NCI-H2227 treated with DMSO at 0.1 percent for 48 hours (cell line): ENCODE data around the gene ELF2.
"Not testable (repeated sequence)": the region's sequence is repeated elsewhere in the genome, so short reads cannot be mapped to it uniquely, and the experiment has no call there.

Source experiments
- DNase-seq: peaks from one replicate; lab custom pipeline; 2025; lab: John Stamatoyannopoulos, UW

The ELF2 gene

DNA sequence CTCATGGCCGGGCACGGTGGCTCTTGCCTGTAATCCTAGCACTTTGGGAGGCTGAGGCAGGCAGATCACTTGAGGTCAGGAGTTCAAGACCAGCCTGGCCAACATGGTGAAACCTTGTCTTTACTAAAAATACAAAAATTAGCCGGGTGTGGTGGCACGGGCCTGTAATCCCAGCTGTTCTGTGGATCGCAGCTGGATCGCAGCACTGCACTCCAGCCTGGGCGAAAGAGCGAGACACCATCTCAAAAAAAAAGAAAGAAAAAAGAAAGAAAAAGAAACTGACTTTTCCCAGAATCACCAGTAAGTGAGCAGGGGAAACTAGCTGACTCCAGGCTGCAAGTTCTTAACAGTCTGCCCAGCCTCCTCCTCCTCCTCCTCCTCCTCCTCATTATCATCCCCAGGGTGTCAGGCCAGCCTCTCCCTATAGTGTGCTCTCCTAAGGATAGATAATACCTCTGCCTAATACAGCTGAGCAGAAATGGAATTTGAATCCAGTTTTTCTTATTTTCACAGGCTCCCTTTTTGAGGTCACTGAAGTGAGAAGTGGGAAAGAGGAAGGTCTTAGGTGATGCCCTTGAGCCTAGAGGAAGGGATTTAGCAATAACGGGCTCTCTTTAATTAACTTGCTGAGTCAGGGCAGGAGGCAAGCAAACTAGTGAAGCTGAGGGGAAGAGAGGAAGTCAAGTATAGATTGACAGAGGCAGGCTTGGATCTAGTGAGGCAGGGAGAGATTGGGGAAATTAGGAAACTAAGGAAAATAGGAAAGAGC is 11.8 kb upstream of the ELF2 start:
- no peak for DNase-seq

DNA sequence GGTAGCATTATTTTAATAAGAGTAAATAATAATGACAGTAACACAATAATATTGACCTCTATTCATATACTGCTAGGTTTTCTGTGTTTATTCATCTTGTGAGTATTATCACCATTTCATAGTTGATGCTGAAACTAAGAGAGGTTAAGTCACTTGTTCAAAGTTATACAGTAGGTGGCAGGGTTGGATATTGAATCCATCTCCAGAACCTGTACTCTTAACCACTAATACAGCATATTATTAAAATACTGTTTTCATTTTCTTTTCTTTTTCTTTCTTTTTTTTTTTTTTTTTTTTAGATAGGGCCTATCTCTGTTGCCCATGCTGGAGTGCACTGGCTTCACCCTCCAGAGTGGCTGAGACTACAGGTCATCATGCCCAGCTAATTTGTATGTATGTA is 7.1 kb upstream of the ELF2 start:
- DNase-seq, result no peak

DNA sequence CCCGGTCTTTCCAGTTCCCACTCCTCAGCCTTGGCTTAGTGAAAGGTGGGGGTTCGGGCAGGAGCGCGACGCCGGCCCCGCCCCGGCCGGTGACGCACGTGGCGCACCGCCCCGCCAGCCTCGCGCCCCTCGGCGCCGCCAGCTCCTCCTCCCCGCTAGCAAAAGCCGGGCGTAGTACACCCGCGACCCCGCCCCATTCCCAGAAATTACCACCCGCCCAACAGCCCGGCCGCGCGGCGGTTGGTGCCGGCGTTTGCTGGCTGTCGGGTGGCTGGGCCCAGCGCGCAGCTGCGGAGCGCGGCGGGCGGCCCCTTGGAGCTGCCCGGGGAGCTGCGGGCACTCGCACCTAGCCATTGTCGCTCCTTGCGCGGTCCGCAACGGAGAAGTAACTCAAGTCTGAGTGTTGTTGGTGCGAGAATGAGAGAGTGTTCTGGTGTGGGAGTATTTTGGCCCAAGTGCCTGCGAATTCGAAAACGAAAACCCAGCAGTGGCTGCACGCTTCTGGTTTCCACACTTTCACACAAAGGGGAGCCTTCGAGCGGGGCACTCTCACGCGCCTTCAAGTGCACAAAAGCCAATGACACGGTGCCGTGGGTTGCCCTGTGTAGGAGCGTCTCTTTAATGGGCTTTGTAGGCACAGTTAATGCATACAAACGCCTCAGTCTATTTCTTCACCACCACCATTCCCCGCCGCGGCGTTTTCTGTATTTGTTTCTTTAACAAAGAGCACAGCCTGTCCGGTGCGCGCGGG is 1.0 kb upstream of the ELF2 start:
- peak; percentile 92 for DNase-seq

DNA sequence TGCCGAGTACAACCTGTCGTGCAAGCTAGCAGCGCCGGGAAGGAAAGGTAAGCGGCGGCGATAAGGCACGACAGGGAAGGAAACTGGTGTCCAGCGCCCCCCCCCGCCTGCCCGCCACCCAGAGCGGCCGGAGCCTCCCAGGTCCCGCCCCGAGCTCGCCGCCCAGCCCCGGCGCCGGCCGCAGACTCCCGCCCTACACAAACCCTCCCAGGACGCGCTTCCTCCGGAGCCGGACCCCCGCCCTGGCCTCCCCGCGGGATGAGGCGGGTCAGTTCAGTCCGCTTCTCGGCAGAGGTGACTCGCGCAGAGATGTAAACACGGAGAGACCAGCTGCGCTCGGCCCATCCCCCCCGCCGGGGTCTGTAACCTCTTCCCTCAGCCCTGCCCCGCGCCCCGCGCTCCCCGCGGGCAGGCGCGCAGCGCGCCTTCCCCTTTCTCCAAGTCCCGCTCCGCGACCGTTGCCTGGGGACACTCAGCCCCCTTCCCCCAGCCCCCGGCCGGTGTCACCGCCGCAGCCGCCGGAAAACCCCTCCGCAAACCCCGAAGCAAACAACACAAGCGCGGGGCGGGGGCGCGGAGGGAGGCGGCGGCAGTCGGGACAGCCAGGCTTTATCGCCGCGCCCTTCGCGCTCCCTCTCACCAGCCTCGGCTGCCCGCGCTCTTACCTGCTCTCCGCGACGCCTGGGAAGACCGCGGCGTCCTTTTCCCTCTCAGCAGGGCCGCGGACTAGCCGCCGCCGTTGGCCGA is 543 bp downstream of the ELF2 start:
- peak; percentile 57 for DNase-seq

DNA sequence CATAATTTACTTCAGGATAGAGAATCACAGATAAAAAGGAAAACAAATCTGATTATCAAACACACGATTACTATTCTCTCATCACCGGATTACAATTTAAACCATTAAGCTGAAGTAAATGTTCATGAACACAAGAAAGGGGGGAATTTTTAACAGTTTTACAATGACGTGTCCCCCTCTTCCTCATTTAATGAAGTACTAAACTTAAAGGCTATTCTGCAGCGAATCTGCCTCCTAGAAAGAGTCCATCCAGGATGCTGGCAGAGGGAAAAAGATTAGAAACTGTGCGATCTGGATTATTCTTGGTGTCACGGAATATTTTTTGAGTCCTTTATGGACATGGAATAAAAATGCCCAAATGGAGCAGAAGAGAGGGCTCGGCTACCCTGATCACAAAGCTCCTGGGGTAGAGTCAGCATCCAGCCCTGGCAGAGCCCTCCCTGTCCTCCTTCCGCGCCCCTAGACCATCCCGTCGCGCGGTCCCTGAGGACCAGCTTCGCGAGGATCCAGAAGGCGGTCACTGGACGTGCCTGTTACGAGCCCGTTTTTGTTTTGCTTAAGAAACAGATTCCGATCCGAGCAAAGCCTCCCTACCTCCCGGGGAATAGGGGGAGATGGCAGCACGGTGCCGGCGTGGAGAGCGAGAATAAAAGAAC is 1.2 kb downstream of the ELF2 start:
- DNase-seq, result no peak

DNA sequence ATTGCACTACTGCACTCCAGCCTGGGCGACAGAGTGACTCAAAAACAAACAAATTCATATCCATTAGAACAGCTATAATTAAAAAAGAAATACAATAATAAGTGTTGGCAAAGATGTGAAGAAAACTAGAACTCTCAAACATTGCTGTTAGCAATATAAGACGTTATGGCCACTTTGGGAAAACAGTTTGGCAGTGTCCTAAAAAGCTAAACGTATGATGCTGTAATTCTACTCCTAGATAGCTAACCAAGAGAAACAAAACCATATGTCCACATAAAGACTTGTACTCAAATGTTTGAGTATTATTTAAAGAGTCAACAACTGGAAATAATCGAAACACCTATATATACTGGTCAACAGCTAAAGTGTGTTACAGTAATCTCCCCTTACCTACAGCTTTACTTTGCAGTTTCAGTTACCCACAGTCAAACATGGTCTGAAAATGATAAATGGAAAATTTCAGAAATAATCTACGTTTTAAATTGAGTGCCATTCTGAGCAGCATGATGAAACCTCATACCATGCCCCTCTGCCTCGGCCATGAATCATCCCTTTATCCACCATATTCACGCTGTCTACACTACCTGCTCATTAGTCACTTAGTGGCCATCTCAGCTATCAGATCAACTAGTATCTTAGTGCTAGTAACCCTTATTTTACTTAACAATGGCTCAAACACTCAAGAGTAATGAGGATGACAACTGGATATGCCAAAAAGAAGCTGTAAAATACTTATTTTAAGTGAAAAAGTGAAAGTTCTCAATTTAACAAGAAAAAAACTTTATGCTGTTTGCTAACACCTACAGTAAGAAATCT is 4.9 kb downstream of the ELF2 start:
- DNase-seq, result peak; percentile 21

DNA sequence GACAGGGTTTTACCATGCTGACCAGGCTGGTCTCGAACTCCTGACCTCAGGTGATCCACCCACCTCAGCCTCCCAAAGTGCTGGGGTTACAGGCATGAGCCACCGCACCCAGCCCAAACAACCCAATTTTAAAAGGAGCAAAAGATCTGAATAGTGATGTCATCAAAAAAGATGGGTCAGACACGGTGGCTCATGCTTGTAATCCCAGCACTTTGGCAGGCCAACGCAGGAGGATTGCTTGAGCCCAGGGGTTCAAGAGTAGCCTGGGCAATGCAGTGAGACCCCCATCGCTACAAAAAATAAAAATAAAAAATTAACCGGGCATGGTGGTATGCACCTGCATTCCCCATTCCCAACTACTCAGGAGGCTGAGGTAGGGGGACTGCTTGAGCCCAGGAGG is 6.1 kb downstream of the ELF2 start:
- DNase-seq, result no peak

DNA sequence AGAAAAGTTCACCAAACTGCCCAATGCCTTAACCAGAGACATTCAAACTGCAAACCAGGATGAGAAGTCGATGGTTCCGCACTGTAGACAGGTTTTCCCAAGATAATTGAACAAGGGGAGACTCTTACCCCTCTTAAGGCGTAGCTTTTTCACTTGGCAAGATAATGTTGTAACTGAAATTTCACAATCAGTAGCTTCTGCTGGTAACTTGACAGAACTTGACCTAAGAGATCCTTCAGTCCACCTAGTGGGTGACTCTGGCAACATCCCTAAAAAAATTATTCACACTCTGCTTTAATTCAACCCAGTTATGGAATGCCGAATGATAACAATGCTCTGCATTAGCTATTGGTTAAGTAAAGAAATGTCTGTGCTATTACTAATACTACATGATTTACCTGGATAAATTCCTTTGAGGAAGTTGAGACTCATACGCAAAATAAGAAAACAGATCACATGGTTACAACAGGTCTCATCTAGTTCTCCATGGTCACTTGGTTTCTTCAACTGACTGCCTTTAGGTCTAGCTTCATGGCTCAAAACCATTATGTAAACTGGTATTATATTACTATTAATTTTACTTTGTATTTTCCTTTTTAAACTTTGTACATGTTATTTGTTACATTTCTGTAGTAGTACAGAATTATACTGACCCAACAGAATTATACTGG is 9.1 kb downstream of the ELF2 start:
- DNase-seq, result no peak

DNA sequence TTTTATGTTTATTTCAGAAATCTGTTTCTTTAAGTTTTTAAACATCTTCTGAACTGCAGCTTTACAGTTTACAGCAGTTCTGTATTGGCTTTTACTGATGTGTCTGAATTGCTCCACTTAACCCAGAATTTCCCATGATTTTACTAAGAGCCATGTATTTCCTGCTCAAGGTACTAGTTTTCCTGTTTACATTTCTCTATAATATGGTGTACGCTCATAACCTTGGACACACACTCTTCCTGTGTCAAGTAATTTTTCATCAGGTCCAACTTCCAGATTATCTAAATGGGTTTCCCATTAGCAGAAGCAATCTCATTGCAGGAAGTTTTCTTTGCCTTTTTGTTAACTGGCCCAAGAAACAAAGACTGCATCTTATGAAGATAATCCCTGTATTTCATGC is 12.3 kb downstream of the ELF2 start:
- DNase-seq, result no peak

DNA sequence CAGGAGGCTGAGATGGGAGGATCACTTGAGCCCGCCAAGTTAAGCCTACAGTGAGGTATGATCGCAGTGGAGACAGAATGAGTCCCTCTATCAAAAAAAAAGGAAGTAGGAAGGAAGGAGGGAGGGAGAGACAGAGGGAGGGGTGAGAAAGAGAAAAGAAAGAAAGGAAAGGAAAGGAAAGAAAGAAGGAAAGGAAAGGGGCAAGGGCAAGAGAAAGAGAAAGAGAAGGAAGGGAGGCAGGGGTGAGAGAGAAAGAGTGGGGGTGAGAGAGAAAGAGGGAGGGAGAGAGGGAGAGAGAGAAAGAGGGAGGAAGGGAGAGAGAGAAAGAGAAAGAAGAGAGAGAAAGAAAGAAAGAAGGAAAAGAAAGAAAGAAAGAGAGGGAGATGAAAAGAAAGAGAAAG is 13.2 kb downstream of the ELF2 start:
- DNase-seq, result no peak

DNA sequence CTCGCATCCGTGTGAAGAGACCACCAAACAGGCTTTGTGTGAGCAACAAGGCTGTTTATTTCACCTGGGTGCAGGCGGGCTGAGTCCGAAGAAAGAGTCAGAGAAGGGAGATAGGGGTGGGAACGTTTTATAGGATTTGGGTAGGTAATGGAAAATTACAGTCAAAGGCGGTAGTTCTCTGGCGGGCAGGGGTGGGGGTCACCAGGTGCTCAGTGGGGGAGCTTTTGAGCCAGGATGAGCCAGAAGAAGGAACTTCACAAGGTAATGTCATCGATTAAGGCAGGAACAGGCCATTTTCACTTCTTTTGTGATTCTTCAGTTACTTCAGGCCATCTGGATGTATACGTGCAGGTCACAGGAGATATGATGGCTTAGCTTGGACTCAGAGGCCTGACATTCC is 19.0 kb downstream of the ELF2 start:
- not testable (repeated sequence) for DNase-seq

DNA sequence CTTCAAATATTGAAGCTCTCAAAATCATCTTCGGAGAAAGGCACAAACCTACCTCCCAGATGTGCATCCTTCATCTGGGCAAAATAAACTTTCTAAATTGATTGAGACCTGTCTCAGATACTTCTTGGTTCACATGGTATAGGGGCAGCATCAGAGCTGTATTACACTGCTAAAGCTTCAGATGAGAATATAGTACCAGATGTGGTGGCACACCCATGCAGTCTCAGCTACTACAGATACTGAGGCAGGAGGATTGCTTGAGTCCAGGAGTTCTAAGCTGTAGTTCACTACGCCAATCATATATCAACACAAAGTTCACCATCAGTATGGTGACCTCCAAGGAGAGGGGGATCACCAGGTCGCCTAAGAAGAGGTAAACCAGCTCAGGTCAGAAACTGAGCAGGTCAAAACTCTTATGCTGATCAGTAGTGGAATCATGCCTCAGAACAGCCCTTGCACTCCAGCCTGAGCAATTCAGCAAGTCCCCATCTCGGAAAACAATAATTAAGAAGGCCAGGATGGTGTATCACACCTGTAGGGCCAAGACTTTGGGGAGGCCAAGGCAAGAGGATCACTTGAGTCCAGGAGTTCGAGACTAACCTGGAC is 22.0 kb downstream of the ELF2 start:
- DNase-seq, result no peak

DNA sequence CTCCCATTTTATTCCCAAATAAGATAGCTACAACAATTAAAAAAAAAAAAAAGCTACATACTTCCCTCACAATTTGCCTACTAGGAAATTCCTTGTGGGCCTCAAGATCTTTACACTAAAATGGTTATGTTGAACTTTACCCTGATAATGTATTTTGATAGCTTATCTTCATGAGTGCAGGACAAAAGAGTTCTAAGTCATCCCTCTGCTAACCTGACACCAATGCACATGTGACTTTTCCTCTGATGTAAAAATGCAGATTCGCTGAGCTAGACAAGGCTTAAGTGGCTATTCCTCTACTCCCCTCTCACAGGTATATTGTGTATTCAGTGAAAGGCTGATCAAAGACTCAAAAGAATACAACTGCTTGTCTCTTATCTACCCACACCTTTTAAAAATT is 22.5 kb downstream of the ELF2 start:
- DNase-seq, result no peak

DNA sequence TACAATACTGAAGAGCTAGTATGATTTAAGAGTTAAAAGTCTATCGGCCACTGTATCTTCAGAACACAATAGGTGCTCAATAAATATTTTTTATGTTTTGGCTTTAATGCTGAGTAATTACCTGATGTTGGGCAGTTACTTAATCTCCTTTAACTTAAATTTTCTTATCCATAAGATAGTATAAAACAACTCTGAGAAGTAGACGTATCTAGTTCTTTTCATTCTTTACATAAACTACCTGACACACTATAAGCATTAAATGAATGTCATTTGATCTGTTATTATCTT is 22.9 kb downstream of the ELF2 start:
- DNase-seq, result no peak

DNA sequence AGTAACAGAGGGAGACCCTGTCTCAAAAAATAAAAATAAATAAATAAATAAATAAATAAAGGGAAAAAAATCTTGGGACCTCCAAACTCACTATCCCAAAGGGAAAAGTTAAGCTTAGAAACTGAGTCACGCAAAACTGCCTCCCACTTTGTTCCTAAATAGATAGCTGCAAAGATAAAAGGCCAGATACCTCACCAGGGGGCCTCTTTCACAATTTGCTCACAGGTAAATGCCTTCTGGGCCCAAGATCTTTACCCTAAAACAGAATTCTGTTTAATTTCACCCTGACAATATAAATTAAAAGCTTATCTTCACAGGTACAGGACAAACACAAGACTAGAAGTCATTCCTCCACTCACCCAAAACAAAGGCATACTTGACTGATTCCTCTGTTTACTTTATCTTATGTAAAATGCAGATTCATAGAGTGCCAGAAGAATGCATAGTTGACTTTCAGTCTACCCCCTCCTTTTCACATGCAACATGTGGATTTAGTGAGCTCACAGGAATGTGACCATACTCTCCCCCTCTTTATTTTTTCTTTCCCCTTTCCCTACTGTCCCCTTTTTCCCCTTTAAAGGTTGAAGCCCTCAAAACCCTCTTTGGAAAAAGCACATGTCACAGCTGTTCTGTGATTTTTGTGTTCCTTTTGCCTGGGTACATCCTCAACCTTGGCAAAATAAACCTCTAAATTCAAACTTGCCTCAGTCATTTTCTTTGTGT is 23.4 kb downstream of the ELF2 start:
- no peak for DNase-seq

DNA sequence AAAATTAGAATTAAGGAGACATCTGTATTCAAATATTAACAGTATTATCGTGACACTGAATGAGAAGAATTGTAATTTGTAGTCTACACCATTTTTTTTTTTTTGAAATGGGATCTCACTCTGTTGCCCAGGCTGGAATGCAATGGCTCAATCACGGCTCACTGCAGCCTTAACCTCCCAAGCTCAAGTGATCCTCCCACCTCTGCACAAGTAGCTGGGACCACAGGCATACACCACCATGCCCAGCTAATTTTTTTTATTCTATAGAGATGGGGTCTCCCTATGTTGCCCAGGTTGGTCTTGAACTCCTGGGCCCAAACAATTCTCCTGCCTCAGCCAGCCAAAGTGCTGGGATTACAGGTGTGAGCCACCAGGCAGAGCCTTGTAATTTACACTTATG is 24.8 kb downstream of the ELF2 start:
- no peak for DNase-seq

DNA sequence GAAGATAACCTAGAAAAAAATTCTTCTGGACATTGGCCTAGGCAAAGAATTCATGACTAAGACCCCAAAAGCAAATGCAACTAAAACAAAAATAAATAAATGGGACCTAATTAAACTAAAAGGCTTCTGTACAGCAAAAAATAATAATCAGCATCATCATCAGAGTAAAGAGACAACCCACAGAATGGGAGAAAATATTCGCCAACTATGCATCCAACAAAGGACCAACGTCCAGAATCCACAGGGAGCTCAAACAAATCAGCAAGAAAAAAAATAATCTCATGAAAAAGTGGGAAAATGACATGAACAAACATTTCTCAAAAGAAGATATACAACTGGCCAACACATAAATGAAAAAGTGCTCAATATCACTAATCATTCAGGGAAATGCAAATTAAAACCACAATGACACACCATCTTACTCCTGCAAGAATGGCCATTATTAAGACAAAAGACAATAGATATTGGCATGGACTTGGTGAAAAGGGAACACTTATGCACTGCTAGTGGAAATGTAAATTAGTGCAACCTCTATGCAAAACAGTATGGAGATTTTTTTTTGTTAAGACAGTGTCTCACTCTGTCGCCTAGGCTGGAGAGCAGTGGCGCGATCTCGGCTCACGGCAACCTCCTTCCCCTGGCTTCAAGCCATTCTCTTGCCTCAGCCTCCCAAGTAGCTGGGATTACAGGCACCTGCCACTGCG is 29.9 kb downstream of the ELF2 start:
- DNase-seq, result no peak

DNA sequence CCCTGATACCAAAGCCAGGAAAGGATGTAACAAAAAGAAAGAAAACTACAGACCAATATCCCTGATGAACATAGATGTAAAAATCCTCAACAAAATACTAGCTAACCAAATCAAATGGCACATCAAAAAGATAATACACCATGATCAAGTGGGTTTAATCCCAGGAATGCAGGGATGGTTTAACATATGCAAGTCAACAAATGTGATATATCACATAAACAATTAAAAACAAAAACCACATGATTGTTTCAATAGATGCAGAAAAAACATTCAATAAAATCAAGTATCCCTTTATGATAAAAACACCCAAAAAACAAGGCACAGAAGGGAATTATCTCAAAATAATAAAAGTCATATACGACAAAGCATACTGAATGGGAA is 31.5 kb downstream of the ELF2 start:
- DNase-seq, result no peak

DNA sequence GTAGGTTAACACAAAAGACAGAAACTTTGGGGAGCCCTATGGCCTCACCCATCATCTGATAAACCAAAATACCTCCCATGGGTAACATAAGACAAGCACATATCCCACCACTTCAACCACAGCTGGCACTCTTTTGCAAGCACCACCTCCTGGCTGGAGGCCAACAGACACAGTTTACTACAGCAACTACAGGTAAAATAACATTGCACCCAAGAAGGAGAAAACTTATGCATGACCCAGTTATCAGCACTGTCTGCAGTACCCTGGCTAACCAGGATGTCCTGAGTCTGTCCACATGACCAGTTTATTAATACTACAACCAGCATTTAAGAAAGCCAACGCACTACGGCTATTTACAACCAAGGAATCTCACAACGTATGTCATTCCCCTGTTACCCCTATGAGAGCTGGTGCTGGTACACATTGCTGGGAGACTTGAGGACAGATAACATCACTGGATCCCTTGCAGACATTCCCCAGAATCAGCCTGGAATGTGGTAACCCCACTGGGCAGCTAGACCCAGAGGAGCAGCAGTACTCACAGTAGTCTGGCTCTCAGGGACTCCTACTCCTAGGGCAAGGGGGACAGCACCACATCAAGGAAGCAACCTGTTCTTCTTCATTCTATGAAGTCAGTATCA is 32.0 kb downstream of the ELF2 start:
- DNase-seq, result no peak
